Mesothelial cell of epicardium (in vitro differentiated cells): Measurements from ENCODE around the gene LUZP1. TPM values are rescaled to one million over a fixed set of nuclear protein-coding genes. Genes with fewer than 3 reads are reported as not detected.

Experiments used
- DNase-seq, 2 experiments: peaks; one replicate each; pipeline ENCODE4 v3.0.0; 2021; ENCODE audit warnings: low spot score in 2 of 2; ENCODE audit not compliant: unreplicated experiment in 2 of 2
- H3K27ac Mint-ChIP-seq: 2 replicates; pipeline ENCODE4 v1.8.0; 2021; ENCODE audit warnings: mixed read lengths
- H3K27me3 Mint-ChIP-seq: 2 replicates; pipeline ENCODE4 v1.8.0; 2021; ENCODE audit warnings: low read depth, mixed read lengths
- H3K36me3 Mint-ChIP-seq: 2 replicates; pipeline ENCODE4 v1.8.0; 2021; ENCODE audit warnings: mixed read lengths
- H3K4me1 Mint-ChIP-seq: 2 replicates; pipeline ENCODE4 v1.8.0; 2021; ENCODE audit warnings: mixed read lengths
- H3K4me3 Mint-ChIP-seq: 2 replicates; pipeline ENCODE4 v1.8.0; 2021; ENCODE audit warnings: mild to moderate bottlenecking, moderate library complexity, mixed read lengths
- H3K9me3 Mint-ChIP-seq: 2 replicates; pipeline ENCODE4 v1.8.0; 2021; ENCODE audit warnings: mixed read lengths
- total RNA-seq: library from RNA; stranded (reverse); gene quantifications from 3 replicates; pipeline ENCODE4 v1.2.1, GENCODE V29; 2021
- TF ChIP-seq, protein P1 (sequence below): fragments of 200-600 bp; sonication (generic); IDR thresholded peaks from one replicate; pipeline ENCODE4 v1.5.0; 2021; ENCODE audit warnings: antibody characterized with exemption; ENCODE audit not compliant: unreplicated experiment

Gene LUZP1
- total RNA-seq, 1 donor from 2014 or later: 67.6 TPM

DNA sequence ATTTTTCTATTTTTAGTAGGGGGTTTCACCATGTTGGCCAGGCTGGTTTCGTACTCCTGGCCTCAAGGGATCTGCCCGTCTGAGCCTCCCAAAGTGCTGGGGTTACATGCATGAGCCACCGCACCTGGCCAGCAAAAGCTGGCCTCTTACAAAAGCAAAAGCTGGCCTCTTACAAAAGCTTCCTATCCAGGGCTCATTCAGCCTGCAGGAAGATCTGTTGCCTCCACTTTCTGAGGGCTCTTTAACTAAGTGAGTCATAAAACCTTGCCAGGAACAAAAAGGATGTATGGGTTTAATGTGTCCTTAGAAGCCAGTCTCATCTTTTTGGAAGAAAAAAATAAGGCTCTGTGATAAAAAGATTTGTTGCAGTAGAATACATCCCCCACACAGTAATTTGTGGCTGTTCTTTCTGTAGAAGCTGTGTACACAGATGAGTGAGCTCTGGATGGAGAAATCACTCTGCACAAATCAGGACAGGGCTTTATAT lies 33.6 kb upstream of the LUZP1 start:
- H3K27me3 Mint-ChIP-seq: no peaks in the 10 kb centered on the region
- no peak overlapping the region for H3K27ac Mint-ChIP-seq

DNA sequence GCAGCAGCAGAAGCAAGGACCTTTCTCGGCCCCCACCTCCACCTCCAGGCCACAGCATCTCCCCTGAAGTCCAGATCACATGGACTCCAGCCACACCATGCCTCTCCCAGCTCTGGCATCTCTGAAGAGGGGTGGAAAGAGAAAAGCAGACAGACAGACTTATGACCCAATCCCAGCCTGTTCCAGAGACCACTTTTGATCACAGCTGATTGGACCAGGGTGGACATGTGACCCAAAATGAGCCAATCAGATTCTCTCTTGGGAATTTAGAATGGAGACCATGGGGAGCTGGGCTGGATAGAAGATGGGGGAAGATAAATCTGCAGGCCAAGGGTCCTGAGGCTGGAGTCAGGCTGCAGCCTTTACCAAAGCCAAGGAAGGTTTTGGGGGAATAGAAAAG lies 32.2 kb upstream of the LUZP1 start:
- no peaks in the 10 kb centered on the region for H3K27me3 Mint-ChIP-seq
- H3K9me3 Mint-ChIP-seq: no peaks in the 10 kb centered on the region
- peaks cover 6% of the 10 kb centered on the region for H3K4me1 Mint-ChIP-seq
- DNase-seq: no peak
- no peak overlapping the region for H3K27ac Mint-ChIP-seq
- no peaks in the 10 kb centered on the region for H3K36me3 Mint-ChIP-seq
- no peak overlapping the region for H3K4me3 Mint-ChIP-seq
- TF ChIP-seq, protein P1, sequence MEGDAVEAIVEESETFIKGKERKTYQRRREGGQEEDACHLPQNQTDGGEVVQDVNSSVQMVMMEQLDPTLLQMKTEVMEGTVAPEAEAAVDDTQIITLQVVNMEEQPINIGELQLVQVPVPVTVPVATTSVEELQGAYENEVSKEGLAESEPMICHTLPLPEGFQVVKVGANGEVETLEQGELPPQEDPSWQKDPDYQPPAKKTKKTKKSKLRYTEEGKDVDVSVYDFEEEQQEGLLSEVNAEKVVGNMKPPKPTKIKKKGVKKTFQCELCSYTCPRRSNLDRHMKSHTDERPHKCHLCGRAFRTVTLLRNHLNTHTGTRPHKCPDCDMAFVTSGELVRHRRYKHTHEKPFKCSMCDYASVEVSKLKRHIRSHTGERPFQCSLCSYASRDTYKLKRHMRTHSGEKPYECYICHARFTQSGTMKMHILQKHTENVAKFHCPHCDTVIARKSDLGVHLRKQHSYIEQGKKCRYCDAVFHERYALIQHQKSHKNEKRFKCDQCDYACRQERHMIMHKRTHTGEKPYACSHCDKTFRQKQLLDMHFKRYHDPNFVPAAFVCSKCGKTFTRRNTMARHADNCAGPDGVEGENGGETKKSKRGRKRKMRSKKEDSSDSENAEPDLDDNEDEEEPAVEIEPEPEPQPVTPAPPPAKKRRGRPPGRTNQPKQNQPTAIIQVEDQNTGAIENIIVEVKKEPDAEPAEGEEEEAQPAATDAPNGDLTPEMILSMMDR: no peak

More for the DNA sequence above, 33.6 kb upstream of the LUZP1 start:
- Mint-ChIP-seq H3K4me1 (no peaks in the 10 kb centered on the region), H3K36me3 (no peaks in the 10 kb centered on the region), H3K4me3 (no peak overlapping the region), H3K9me3 (no peaks in the 10 kb centered on the region)
- no peak for DNase-seq
- TF ChIP-seq, protein P1: no peak

DNA sequence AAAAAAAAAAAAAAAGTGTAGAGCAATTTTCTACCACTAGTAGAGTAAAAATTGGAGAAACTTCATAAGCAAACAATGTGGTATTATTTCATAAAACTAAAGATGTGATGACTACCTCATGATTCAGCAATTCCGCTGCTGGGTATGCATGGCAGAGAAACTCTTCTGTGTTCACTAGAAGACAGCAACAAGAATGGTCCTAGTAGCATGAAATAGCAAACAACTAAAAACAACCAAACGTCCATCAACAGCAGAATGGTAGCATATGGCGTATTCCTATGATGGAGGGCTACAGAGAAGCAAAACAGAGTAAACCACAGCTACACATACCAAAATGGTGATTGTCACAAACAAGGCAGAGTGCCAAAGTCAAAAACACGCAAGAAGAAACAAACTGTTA lies 29.7 kb upstream of the LUZP1 start:
- Mint-ChIP-seq H3K9me3 (no peaks in the 10 kb centered on the region), H3K4me1 (peaks cover 6% of the 10 kb centered on the region), H3K27ac (no peak overlapping the region), H3K4me3 (no peak overlapping the region), H3K36me3 (no peaks in the 10 kb centered on the region), H3K27me3 (no peaks in the 10 kb centered on the region)
- no peak for DNase-seq
- TF ChIP-seq, protein P1: peak; percentile 24

DNA sequence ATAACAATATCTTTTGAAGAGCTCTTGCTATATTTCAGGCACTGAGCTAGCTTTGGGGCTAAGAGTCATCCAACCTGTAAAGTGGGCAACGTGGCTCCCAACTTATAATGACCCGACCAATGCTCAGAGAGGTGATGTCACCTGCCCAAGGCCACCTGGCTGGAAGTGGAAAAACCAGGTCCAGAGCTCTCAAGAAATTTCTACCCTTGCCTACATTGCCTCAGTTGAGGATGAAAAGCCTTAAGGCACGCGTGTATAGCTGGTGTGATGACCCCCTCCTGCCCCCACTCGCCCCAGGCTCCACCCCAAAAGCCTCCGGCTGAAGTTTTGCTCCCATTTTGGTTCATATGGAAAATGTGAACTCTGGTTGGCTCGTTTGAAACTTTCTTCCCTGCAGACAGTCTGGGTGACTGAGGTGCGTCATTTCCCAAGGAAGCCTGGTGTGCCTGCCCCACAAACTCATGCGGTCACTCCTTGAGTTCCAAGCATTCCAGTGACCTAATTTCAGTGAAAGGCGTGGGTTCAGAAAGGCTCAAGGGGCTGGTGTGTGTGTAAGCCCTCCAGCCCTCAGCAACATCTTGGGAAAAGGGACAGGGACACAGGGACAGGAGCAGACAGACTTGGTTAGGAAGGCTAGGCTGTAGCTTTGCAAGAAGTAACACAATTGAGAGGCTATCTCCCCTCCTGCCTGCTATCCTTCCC lies 28.1 kb upstream of the LUZP1 start:
- H3K4me3 Mint-ChIP-seq: no peak overlapping the region
- TF ChIP-seq, protein P1: no peak
- no peaks in the 10 kb centered on the region for H3K36me3 Mint-ChIP-seq
- H3K4me1 Mint-ChIP-seq: peaks cover 6% of the 10 kb centered on the region
- H3K27me3 Mint-ChIP-seq: no peaks in the 10 kb centered on the region
- DNase-seq: no peak
- H3K9me3 Mint-ChIP-seq: no peaks in the 10 kb centered on the region
- peak overlapping the region; percentile 69 for H3K27ac Mint-ChIP-seq

DNA sequence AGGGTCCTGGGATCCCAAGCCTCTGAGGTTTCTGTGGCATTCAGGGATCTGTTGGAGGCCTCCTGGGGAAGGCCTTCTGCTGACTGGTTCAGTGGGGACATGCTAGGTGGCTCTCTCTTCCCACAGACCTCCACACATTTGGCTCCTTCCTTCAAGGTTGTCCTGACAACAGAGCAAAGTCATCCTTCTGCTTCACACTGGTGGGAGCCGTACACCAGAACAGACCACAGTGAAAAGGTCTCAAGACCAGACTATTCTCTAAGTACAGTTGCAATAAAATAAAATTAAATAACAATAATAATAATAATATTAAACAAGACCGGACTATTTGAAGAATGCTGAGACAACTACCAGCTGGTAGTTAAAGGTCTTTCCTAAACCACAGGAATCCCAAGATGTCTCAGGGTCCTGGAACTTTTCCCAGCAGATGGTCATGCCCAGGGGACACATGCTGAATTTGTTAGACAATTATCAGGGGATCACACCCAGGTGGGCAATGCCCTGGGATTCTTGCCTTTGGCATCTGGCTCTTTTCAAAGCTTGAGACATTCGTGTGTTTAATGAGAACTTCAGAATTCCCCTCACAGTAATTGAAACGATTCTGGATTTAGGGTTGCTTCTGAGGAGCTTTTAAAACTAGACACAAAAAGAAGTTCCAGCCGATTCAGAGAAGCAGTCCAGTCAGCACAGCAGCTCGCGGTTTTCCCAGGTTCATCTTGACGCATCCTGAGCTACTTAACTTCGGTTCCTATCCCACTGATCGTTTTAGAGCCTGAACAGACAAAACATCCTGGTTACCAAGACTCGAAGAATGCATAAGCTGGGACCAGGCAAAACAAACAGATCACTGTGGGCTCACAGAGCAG lies 25.7 kb upstream of the LUZP1 start:
- no peaks in the 10 kb centered on the region for H3K9me3 Mint-ChIP-seq
- H3K27ac Mint-ChIP-seq: peak overlapping the region; percentile 60
- no peak overlapping the region for H3K4me3 Mint-ChIP-seq
- H3K4me1 Mint-ChIP-seq: peaks cover 6% of the 10 kb centered on the region
- TF ChIP-seq, protein P1: no peak
- no peak for DNase-seq
- no peaks in the 10 kb centered on the region for H3K27me3 Mint-ChIP-seq
- no peaks in the 10 kb centered on the region for H3K36me3 Mint-ChIP-seq
